ENCODE data around the gene ASS1.

GRCh38 chr9:130417602-130418001 lies 27.2 kb upstream of the ASS1 start:
- TF ChIP-seq POLR2A (IDR thresholded peaks at IDR 0.05; ENCODE audit: low read length): no peak
- TF ChIP-seq CTCF (IDR thresholded peaks at IDR 0.05): peak; percentile 24; the same call in 1 of the 3 replicates
- no peak for TF ChIP-seq EP300 (IDR thresholded peaks at IDR 0.05)
- no peak for TF ChIP-seq CEBPB (IDR thresholded peaks at IDR 0.05)
- no peak for TF ChIP-seq MAZ (IDR thresholded peaks at IDR 0.05; ENCODE audit: borderline replicate concordance, low read depth, low read length)
- no peak for TF ChIP-seq MYC (IDR thresholded peaks at IDR 0.05; ENCODE audit: borderline replicate concordance, low read length)
- TF ChIP-seq RNF2 (IDR thresholded peaks at IDR 0.05; ENCODE audit: borderline replicate concordance, low read depth): no peak
- TF ChIP-seq, protein P1, sequence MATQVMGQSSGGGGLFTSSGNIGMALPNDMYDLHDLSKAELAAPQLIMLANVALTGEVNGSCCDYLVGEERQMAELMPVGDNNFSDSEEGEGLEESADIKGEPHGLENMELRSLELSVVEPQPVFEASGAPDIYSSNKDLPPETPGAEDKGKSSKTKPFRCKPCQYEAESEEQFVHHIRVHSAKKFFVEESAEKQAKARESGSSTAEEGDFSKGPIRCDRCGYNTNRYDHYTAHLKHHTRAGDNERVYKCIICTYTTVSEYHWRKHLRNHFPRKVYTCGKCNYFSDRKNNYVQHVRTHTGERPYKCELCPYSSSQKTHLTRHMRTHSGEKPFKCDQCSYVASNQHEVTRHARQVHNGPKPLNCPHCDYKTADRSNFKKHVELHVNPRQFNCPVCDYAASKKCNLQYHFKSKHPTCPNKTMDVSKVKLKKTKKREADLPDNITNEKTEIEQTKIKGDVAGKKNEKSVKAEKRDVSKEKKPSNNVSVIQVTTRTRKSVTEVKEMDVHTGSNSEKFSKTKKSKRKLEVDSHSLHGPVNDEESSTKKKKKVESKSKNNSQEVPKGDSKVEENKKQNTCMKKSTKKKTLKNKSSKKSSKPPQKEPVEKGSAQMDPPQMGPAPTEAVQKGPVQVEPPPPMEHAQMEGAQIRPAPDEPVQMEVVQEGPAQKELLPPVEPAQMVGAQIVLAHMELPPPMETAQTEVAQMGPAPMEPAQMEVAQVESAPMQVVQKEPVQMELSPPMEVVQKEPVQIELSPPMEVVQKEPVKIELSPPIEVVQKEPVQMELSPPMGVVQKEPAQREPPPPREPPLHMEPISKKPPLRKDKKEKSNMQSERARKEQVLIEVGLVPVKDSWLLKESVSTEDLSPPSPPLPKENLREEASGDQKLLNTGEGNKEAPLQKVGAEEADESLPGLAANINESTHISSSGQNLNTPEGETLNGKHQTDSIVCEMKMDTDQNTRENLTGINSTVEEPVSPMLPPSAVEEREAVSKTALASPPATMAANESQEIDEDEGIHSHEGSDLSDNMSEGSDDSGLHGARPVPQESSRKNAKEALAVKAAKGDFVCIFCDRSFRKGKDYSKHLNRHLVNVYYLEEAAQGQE (IDR thresholded peaks at IDR 0.05): no peak

Measured in A549 (cell line).